Thymus (tissue), 11 donors: ENCODE results near the gene GPBP1L1. TPM values are rescaled to one million over a fixed set of nuclear protein-coding genes. Genes with fewer than 3 reads are reported as not detected.
"Not testable (repeated sequence)": the region's sequence is repeated elsewhere in the genome, so short reads cannot be mapped to it uniquely, and the experiment has no call there.

Source experiments
- DNase-seq, 9 donors: peaks; one replicate each; pipeline ENCODE4 v3.0.0-alpha.2; 2013; ENCODE audit warnings: low spot score in 9 of 9, low read depth in 6 of 9, missing footprints in 1 of 9
- H3K27ac ChIP-seq, 2 donors: one replicate each; pipeline ENCODE4 v1.5.1; 2013; ENCODE audit warnings: control low read depth in 1 of 2, low read depth in 1 of 2, low read length in 1 of 2, mild to moderate bottlenecking in 1 of 2, moderate library complexity in 1 of 2
- H3K27me3 ChIP-seq, 2 donors: one replicate each; pipeline ENCODE4 v1.5.1; 2013; ENCODE audit warnings: low read length in 1 of 2; ENCODE audit not compliant: control insufficient read depth in 2 of 2, insufficient read depth in 1 of 2
- H3K36me3 ChIP-seq, 2 donors: one replicate each; pipeline ENCODE4 v1.5.1; 2013; ENCODE audit warnings: low read length in 1 of 2, mild to moderate bottlenecking in 1 of 2, moderate library complexity in 1 of 2; ENCODE audit not compliant: control insufficient read depth in 2 of 2, insufficient read depth in 2 of 2
- H3K4me1 ChIP-seq, 2 donors: one replicate each; pipeline ENCODE4 v1.5.1; 2013; ENCODE audit warnings: low read length in 2 of 2; ENCODE audit not compliant: control insufficient read depth in 2 of 2, insufficient read depth in 2 of 2
- H3K4me3 ChIP-seq, 2 donors: one replicate each; pipeline ENCODE4 v1.5.1; 2013; ENCODE audit warnings: low read length in 2 of 2, control low read depth in 1 of 2, mild to moderate bottlenecking in 1 of 2
- H3K9me3 ChIP-seq, 2 donors: one replicate each; pipeline ENCODE4 v1.5.1; 2013; ENCODE audit warnings: low read length in 1 of 2, mild to moderate bottlenecking in 1 of 2; ENCODE audit not compliant: control insufficient read depth in 2 of 2, insufficient read depth in 1 of 2
- WGBS: extraction: QIAGEN DNeasy Blood & Tissue Kit; methylation state at CpG from one replicate; pipeline ENCODE4 v1.1.7; 2013; 5-methylcytosine and 5-hydroxymethylcytosine counted together
- polyA plus RNA-seq: library from polyadenylated mRNA; stranded (reverse); fragments of 200-250 nt; gene quantifications from one replicate; pipeline ENCODE4 v1.2.3, GENCODE V29; 2013
- total RNA-seq: library from RNA; stranded (reverse); fragments of 120-200 nt; gene quantifications from one replicate; pipeline ENCODE4 v1.2.4, GENCODE V29; 2013
- donor health status: healthy.

GPBP1L1 gene
- total and polyA plus RNA-seq, 2 donors = 87.2 to 92.3 TPM

DNA sequence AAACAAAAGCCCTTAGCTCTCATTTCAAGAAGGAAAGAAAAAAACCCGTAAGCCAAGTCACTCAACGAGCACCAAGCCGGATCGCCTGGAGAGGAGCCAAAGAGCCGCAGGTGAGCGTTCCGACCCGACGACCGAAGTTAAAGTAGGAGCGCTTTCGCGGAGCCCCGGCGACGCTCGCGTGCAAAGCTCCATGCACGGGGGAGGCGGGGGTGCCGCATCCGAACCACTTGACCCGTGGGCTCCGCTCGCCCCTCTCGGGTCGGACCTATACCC is 382 bp downstream of the GPBP1L1 start:
- Histone ChIP-seq H3K27me3 (no peaks in the 10 kb centered on the region), H3K27ac (peak overlapping the region; percentile 81 to 99), H3K4me1 (peaks cover 10 to 19% of the 10 kb centered on the region in 2 donors), H3K4me3 (peak overlapping the region; percentile 60 to 100), H3K36me3 (peaks cover 4 to 5% of the 10 kb centered on the region in 2 donors), H3K9me3 (no peaks in the 10 kb centered on the region)
- under 1% methylated on average over 27 of the region's 27 CpGs for WGBS
- peak in 7 of 9 donors; percentile 21 to 81 (median 46) for DNase-seq

DNA sequence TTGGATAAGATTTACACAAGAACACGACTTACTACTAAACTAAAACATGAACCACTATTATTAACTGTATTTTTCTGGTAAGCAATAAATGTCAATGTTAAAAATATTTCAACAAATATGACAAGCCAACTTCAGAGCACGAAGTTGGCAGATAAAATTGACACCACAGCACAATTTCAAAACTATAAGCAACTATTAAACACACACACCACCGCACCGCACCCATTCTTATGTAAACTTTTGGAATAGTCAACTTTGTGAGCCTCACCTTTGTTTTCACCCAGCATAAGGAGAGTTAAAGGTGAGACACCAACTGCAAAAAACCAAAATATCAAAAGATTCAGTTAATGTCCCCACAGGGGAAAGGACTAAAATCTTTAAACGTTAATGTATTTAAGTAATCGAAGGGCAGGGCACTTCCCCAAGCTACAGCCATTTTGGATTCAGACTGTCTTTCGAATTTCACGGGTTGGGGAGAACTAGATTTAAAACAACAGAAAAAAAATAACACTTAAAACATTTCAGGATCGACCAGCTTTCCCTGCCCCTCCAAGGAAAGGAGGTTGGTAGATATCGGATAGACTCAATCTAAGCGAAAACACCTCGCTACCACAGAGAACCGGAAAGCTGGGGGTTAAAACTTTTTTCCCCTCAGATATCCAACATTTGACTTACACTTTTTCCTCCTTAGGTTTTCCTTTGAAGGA is 872 bp downstream of the GPBP1L1 start:
- Histone ChIP-seq H3K9me3 (no peaks in the 10 kb centered on the region), H3K27me3 (no peaks in the 10 kb centered on the region), H3K36me3 (peaks cover 4% of the 10 kb centered on the region in 2 donors), H3K27ac (peak overlapping the region in 1 of 2 donors; percentile 99), H3K4me1 (peaks cover 10 to 19% of the 10 kb centered on the region in 2 donors), H3K4me3 (peak overlapping the region; percentile 60 to 100)
- DNase-seq = peak in 5 of 9 donors; percentile 1 to 59 (median 21)
- under 1% methylated on average over 13 of the region's 13 CpGs for WGBS

DNA sequence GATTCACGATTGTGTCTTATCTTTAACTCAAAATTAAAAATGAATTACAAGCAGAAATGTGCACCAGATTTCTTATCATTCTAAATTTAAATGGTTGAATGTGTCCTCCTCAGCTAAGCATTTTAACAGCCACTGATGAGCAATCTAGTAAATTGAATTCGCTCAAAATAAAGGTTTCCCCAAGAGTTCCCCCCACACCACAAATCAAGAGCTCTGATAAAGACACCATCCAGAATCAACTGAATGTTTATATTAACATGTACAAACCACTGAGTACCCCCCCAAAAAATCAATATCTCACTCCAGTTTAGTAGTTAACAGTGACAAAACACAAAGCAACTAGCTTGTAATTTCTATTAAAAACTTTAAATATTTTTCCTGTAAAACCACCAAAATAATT is 1.9 kb downstream of the GPBP1L1 start:
- WGBS = 66% methylated on average over 2 of the region's 2 CpGs
- H3K4me1 ChIP-seq = peaks cover 10 to 19% of the 10 kb centered on the region in 2 donors
- H3K36me3 ChIP-seq = peaks cover 4% of the 10 kb centered on the region in 2 donors
- H3K27me3 ChIP-seq = no peaks in the 10 kb centered on the region
- no peaks in the 10 kb centered on the region for H3K9me3 ChIP-seq
- no peak for DNase-seq
- H3K4me3 ChIP-seq = peak overlapping the region; percentile 29 to 100
- H3K27ac ChIP-seq = no peak overlapping the region

DNA sequence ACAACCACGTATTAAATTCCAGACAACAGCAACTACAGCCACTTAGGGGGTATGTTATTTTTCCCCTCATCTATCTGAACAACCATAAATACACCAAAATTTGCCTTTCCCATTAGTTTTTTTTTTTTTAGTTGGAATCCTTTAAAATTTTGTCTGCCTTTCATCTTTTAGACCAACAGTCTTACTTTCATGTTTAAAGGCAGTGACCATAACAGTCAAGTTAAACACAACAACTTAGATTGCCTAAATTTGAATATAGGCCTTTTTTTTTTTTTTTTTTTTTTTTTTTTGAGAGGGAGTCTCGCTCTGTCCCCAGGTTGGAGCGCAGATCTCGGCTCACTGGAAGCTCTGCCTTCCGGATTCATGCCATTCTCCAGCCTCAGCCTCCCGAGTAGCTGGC is 3.4 kb downstream of the GPBP1L1 start:
- H3K27ac ChIP-seq = no peak overlapping the region

DNA sequence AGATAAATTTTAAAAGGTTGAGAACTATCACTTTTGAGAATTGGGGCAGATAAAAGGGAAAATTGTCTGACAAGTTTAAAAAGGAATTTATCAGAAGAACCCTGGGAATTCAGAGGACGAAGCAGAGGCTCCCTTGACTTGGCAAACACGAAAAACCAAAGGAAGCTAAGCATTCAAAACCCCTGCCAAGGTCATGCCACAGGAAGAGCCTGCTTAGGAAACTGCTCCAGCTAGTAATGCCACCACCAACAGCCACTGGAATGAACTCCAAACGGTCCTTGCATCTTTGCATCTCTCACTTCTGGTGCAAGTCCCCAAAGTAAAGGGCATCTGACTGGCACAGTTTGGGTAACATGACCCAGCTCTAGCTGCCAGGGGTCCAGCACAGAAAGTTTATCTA is 7.2 kb downstream of the GPBP1L1 start:
- Histone ChIP-seq H3K4me1 (peaks cover 3 to 6% of the 10 kb centered on the region in 2 donors), H3K9me3 (no peaks in the 10 kb centered on the region), H3K27ac (no peak overlapping the region), H3K4me3 (no peak overlapping the region), H3K27me3 (no peaks in the 10 kb centered on the region), H3K36me3 (peaks cover 4 to 17% of the 10 kb centered on the region in 2 donors)
- 17% methylated on average over 3 of the region's 3 CpGs for WGBS
- DNase-seq = no peak

More for the DNA sequence above, 3.4 kb downstream of the GPBP1L1 start:
- DNase-seq = no peak
- Histone ChIP-seq H3K9me3 (no peaks in the 10 kb centered on the region), H3K27me3 (no peaks in the 10 kb centered on the region), H3K4me3 (no peak overlapping the region), H3K36me3 (peaks cover 4 to 10% of the 10 kb centered on the region in 2 donors), H3K4me1 (peaks cover 3 to 13% of the 10 kb centered on the region in 2 donors)
- WGBS = 96% methylated on average over 6 of the region's 6 CpGs

DNA sequence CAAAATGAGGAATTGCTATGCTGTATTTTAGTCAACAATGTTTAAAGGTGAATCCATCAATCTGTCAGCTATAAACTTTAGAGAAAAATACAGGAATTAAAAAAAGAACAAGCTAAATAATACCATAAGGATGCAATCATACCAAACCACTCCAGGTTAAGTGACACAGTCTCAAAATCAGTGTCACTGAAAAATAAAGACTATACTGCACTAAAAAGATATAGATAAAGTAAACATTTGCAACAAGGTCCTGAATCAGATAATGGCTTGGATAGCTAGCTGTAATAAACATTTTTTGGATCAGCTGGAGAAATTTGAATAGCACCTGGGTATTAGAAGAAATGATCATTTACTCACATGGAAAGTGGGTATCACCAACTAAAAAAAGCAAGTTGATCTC is 7.8 kb downstream of the GPBP1L1 start:
- no peaks in the 10 kb centered on the region for H3K9me3 ChIP-seq
- no peak for DNase-seq
- no peaks in the 10 kb centered on the region for H3K27me3 ChIP-seq
- H3K36me3 ChIP-seq = peaks cover 3 to 15% of the 10 kb centered on the region in 2 donors
- H3K4me3 ChIP-seq = no peak overlapping the region
- peaks cover under 1 to 2% of the 10 kb centered on the region in 2 donors for H3K4me1 ChIP-seq
- H3K27ac ChIP-seq = no peak overlapping the region

DNA sequence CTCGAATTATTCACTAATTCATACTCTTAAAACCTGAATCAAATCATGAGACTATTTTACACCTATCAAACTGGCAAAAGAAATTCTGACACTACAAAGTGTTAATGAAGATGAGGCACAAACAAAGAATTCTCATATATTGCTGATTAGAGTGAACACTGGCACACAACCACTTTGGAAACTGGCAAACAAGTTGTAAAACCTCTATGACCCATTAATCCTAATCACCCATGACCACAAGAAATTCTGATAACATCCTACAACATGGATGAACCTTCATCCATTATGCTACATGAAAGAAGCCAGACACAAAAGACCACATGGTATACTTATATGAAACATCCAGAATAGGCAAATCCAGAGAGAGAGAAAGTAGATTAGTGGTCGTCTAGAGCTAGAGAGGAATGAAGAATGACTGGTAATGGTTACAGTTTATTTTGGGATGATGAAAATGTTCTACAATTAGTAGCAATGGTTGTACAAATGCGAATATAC is 8.5 kb downstream of the GPBP1L1 start:
- H3K27ac ChIP-seq = no peak overlapping the region
- peaks cover 0 to 18% of the 10 kb centered on the region in 2 donors for H3K36me3 ChIP-seq
- no peaks in the 10 kb centered on the region for H3K4me1 ChIP-seq
- WGBS = 93% methylated on average over 3 of the region's 3 CpGs
- H3K27me3 ChIP-seq = no peaks in the 10 kb centered on the region
- H3K4me3 ChIP-seq = no peak overlapping the region
- DNase-seq = no peak
- no peaks in the 10 kb centered on the region for H3K9me3 ChIP-seq

DNA sequence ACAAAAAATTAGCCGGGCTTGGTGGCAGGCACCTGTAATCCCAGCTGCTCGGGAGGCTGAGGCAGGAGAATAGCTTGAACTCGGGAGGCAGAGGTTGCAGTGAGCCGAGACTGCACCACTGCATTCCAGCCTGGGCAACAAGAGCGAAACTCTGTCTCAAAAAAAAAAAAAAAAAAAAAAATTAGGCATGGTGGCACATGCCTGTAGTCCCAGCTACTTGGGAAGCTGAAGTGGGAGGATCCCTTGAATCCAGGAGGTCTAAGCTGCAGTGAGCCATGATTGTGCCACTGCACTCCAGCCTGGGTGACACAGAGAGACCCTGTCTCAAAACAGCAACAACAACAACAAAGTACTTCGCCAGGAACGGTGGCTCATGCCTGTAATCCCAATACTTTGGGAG is 9.8 kb downstream of the GPBP1L1 start:
- not testable (repeated sequence) for H3K27ac ChIP-seq

DNA sequence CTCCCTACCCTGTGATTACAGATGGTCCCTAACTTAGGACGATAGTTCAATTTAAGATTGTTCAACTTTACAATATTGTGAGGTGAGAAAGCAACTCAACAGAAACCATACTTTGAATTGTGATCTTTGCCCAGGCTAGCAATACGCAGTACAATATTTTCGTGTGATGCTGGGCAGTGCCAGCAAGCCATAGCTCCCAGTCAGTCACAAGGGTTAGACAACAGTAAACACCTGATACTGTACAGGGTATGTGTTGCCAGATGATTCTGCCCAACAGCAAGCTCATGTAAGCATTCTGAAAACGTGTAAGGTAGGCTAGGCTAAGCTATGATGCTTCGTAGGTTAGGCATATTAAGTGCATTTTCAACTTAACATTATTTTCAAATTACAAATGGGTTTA is 11.9 kb downstream of the GPBP1L1 start:
- Histone ChIP-seq H3K27ac (no peak overlapping the region), H3K4me1 (no peaks in the 10 kb centered on the region), H3K9me3 (no peaks in the 10 kb centered on the region), H3K4me3 (no peak overlapping the region), H3K36me3 (peaks cover 0 to 25% of the 10 kb centered on the region in 2 donors), H3K27me3 (no peaks in the 10 kb centered on the region)
- no peak for DNase-seq
- WGBS = 98% methylated on average over 5 of the region's 5 CpGs

More for the DNA sequence above, 9.8 kb downstream of the GPBP1L1 start:
- not testable (repeated sequence) for H3K4me3 ChIP-seq, H3K9me3 ChIP-seq, H3K4me1 ChIP-seq, DNase-seq, H3K27me3 ChIP-seq
- peaks cover 0 to 23% of the 10 kb centered on the region in 2 donors for H3K36me3 ChIP-seq
- WGBS = 97% methylated on average over 7 of the region's 7 CpGs
